Measurements from ENCODE around the gene LRCOL1. TPM values are rescaled to one million over a fixed set of nuclear protein-coding genes. Genes with fewer than 3 reads are reported as not detected.

LRCOL1 gene
- total and polyA plus RNA-seq, 3 donors from 2014 or later = 0.81 to 1.6 TPM; not detected in 1

- Histone ChIP-seq H3K36me3 (ENCODE audit: low read depth, missing control alignments) (no peaks in the 10 kb centered on the region), H3K9me3 (no peaks in the 10 kb centered on the region), H3K4me3 (no peak overlapping the region), H3K27me3 (no peaks in the 10 kb centered on the region), H3K4me1 (no peaks in the 10 kb centered on the region), H3K27ac (no peak overlapping the region)
- no peak for DNase-seq
- 93% methylated on average over 18 to 19 of the region's 19 CpGs for WGBS, 2 donors
- TF ChIP-seq, protein P1, sequence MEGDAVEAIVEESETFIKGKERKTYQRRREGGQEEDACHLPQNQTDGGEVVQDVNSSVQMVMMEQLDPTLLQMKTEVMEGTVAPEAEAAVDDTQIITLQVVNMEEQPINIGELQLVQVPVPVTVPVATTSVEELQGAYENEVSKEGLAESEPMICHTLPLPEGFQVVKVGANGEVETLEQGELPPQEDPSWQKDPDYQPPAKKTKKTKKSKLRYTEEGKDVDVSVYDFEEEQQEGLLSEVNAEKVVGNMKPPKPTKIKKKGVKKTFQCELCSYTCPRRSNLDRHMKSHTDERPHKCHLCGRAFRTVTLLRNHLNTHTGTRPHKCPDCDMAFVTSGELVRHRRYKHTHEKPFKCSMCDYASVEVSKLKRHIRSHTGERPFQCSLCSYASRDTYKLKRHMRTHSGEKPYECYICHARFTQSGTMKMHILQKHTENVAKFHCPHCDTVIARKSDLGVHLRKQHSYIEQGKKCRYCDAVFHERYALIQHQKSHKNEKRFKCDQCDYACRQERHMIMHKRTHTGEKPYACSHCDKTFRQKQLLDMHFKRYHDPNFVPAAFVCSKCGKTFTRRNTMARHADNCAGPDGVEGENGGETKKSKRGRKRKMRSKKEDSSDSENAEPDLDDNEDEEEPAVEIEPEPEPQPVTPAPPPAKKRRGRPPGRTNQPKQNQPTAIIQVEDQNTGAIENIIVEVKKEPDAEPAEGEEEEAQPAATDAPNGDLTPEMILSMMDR (IDR thresholded peaks at IDR 0.05) = no peak
- TF ChIP-seq POLR2A (IDR thresholded peaks at IDR 0.05) = no peak
- intact Hi-C loops (cut with DNase I; ENCODE audit: low total_unique reads) = no loop called here
These were observed 21.3 kb downstream of the LRCOL1 start for GRCh38 chr12:132588821-132589669.

GRCh38 chr12:132588319-132588718, 22.1 kb downstream of the LRCOL1 start:
- Histone ChIP-seq H3K36me3 (ENCODE audit: low read depth, missing control alignments) (no peaks in the 10 kb centered on the region), H3K27me3 (no peaks in the 10 kb centered on the region), H3K27ac (no peak overlapping the region), H3K9me3 (no peaks in the 10 kb centered on the region), H3K4me1 (no peaks in the 10 kb centered on the region), H3K4me3 (no peak overlapping the region)
- intact Hi-C loops (cut with DNase I; ENCODE audit: low total_unique reads) = no loop called here
- no peak for DNase-seq
- WGBS, 2 donors = 90 to 91% methylated on average over 6 of the region's 6 CpGs
- TF ChIP-seq, protein P1 (IDR thresholded peaks at IDR 0.05) = no peak
- TF ChIP-seq POLR2A (IDR thresholded peaks at IDR 0.05) = no peak

DNA sequence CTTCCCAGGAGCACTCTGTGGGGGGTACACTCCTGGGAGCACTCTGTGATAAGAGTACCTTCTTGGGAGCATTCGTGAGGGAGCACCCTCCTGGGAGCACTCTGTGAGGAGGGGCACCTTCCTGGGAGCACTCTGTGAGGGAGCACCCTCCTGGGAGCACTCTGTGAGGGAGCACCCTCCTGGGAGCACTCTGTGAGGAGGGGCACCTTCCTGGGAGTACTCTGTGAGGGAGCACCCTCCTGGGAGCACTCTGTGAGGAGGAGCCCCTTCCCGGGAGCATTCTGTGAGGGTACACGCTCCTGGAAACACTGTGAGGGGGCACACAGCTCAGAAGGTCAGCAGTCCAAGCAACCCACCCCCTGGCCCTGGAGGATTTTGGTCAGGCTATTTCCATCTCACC, 22.6 kb downstream of the LRCOL1 start:
- intact Hi-C loops (cut with DNase I; ENCODE audit: low total_unique reads) = no loop called here
- no peak for DNase-seq
- Histone ChIP-seq H3K4me1 (no peaks in the 10 kb centered on the region), H3K27me3 (no peaks in the 10 kb centered on the region), H3K36me3 (ENCODE audit: low read depth, missing control alignments) (no peaks in the 10 kb centered on the region), H3K27ac (no peak overlapping the region), H3K4me3 (no peak overlapping the region), H3K9me3 (no peaks in the 10 kb centered on the region)
- TF ChIP-seq, protein P1 (IDR thresholded peaks at IDR 0.05) = no peak
- TF ChIP-seq POLR2A (IDR thresholded peaks at IDR 0.05) = no peak
- 67% methylated on average over 2 of the region's 3 CpGs; no CpG with 5 or more reads in 1 of the 2 donors for WGBS, 2 donors

GRCh38 chr12:132586929-132587328, 23.5 kb downstream of the LRCOL1 start:
- no peak overlapping the region for H3K27ac ChIP-seq
- no peaks in the 10 kb centered on the region for H3K9me3 ChIP-seq
- WGBS, 2 donors = 87 to 88% methylated on average over 18 of the region's 18 CpGs
- no peaks in the 10 kb centered on the region for H3K36me3 ChIP-seq (ENCODE audit: low read depth, missing control alignments)
- no peak for DNase-seq
- H3K27me3 ChIP-seq = no peaks in the 10 kb centered on the region
- H3K4me3 ChIP-seq = no peak overlapping the region
- intact Hi-C loops (cut with DNase I; ENCODE audit: low total_unique reads) = no loop called here
- TF ChIP-seq, protein P1 (IDR thresholded peaks at IDR 0.05) = no peak
- no peak for TF ChIP-seq POLR2A (IDR thresholded peaks at IDR 0.05)
- H3K4me1 ChIP-seq = no peaks in the 10 kb centered on the region

GRCh38 chr12:132585177-132585576, 25.2 kb downstream of the LRCOL1 start:
- intact Hi-C loops (cut with DNase I; ENCODE audit: low total_unique reads) = no loop called here
- Histone ChIP-seq H3K9me3 (no peaks in the 10 kb centered on the region), H3K4me1 (no peaks in the 10 kb centered on the region), H3K4me3 (no peak overlapping the region), H3K27ac (no peak overlapping the region), H3K36me3 (ENCODE audit: low read depth, missing control alignments) (no peaks in the 10 kb centered on the region), H3K27me3 (no peaks in the 10 kb centered on the region)
- TF ChIP-seq, protein P1 (IDR thresholded peaks at IDR 0.05) = no peak
- TF ChIP-seq POLR2A (IDR thresholded peaks at IDR 0.05) = no peak
- 78 to 90% methylated on average over 4 to 24 of the region's 24 CpGs for WGBS, 2 donors
- no peak for DNase-seq
